Activated naive CD8-positive, alpha-beta T cell treated with anti-CD3 and anti-CD28 coated beads for 36 hours (primary cell): ENCODE results near the gene CENPT. TPM values are rescaled to one million over a fixed set of nuclear protein-coding genes. Genes with fewer than 3 reads are reported as not detected.
"Not testable (repeated sequence)": the region's sequence is repeated elsewhere in the genome, so short reads cannot be mapped to it uniquely, and the experiment has no call there.

Experiments used
- DNase-seq: peaks from one replicate; pipeline ENCODE4 v3.0.0; 2021
- H3K27ac Mint-ChIP-seq: one replicate; pipeline ENCODE4 v1.8.0; 2022; ENCODE audit warnings: mild to moderate bottlenecking, moderate library complexity, mixed read lengths
- H3K27me3 Mint-ChIP-seq: one replicate; pipeline ENCODE4 v1.8.0; 2022; ENCODE audit warnings: mild to moderate bottlenecking, mixed read lengths
- H3K36me3 Mint-ChIP-seq: one replicate; pipeline ENCODE4 v1.8.0; 2021; ENCODE audit warnings: mild to moderate bottlenecking, mixed read lengths
- H3K4me1 Mint-ChIP-seq: one replicate; pipeline ENCODE4 v1.8.0; 2021; ENCODE audit warnings: mixed read lengths
- H3K4me3 Mint-ChIP-seq: one replicate; pipeline ENCODE4 v1.8.0; 2022; ENCODE audit warnings: mild to moderate bottlenecking, moderate library complexity, mixed read lengths
- H3K9me3 Mint-ChIP-seq: one replicate; pipeline ENCODE4 v1.8.0; 2022; ENCODE audit warnings: mixed read lengths
- total RNA-seq, 2 experiments: library from RNA; stranded (reverse); gene quantifications; one replicate each; pipeline ENCODE4 v1.2.3, GENCODE V29; 2021

Gene CENPT
- total RNA-seq, 2 experiments from 2014 or later = 42.2 to 42.4 TPM

GRCh38 chr16:67864594-67864993 lies 17.1 kb upstream of the CENPT start:
- no peaks in the 10 kb centered on the region for H3K9me3 Mint-ChIP-seq
- no peaks in the 10 kb centered on the region for H3K36me3 Mint-ChIP-seq
- no peaks in the 10 kb centered on the region for H3K27me3 Mint-ChIP-seq
- no peak for DNase-seq
- H3K27ac Mint-ChIP-seq = no peak overlapping the region
- H3K4me3 Mint-ChIP-seq = no peak overlapping the region
- peaks cover 5% of the 10 kb centered on the region for H3K4me1 Mint-ChIP-seq

- not testable (repeated sequence) for H3K4me3 Mint-ChIP-seq, H3K27ac Mint-ChIP-seq, H3K36me3 Mint-ChIP-seq, H3K4me1 Mint-ChIP-seq, H3K9me3 Mint-ChIP-seq, H3K27me3 Mint-ChIP-seq, DNase-seq
These were observed 16.6 kb upstream of the CENPT start for GRCh38 chr16:67864044-67864443.

- DNase-seq = no peak
- Mint-ChIP-seq H3K27me3 (no peaks in the 10 kb centered on the region), H3K27ac (no peak overlapping the region), H3K4me3 (no peak overlapping the region), H3K36me3 (peaks cover 4% of the 10 kb centered on the region), H3K9me3 (no peaks in the 10 kb centered on the region), H3K4me1 (peaks cover 5% of the 10 kb centered on the region)
These were observed 15.4 kb upstream of the CENPT start for GRCh38 chr16:67862623-67863583.

GRCh38 chr16:67861877-67862276 lies 14.4 kb upstream of the CENPT start:
- Mint-ChIP-seq H3K27ac (no peak overlapping the region), H3K4me1 (peaks cover 10% of the 10 kb centered on the region), H3K36me3 (peaks cover 4% of the 10 kb centered on the region), H3K4me3 (no peak overlapping the region), H3K9me3 (no peaks in the 10 kb centered on the region), H3K27me3 (no peaks in the 10 kb centered on the region)
- no peak for DNase-seq

- DNase-seq = no peak
- peaks cover 4% of the 10 kb centered on the region for H3K36me3 Mint-ChIP-seq
- H3K27ac Mint-ChIP-seq = no peak overlapping the region
- peaks cover 15% of the 10 kb centered on the region for H3K4me1 Mint-ChIP-seq
- H3K9me3 Mint-ChIP-seq = no peaks in the 10 kb centered on the region
- no peak overlapping the region for H3K4me3 Mint-ChIP-seq
- H3K27me3 Mint-ChIP-seq = no peaks in the 10 kb centered on the region
These were observed 13.3 kb upstream of the CENPT start for GRCh38 chr16:67860589-67861398.

- peaks cover 18% of the 10 kb centered on the region for H3K4me1 Mint-ChIP-seq
- H3K9me3 Mint-ChIP-seq = no peaks in the 10 kb centered on the region
- peak overlapping the region; percentile 9 for H3K27ac Mint-ChIP-seq
- no peaks in the 10 kb centered on the region for H3K27me3 Mint-ChIP-seq
- DNase-seq = no peak
- H3K4me3 Mint-ChIP-seq = no peak overlapping the region
- peaks cover 4% of the 10 kb centered on the region for H3K36me3 Mint-ChIP-seq
These were observed 11.0 kb upstream of the CENPT start for GRCh38 chr16:67858500-67858899.

GRCh38 chr16:67857547-67858233 lies 10.2 kb upstream of the CENPT start:
- Mint-ChIP-seq H3K27ac (no peak overlapping the region), H3K4me3 (no peak overlapping the region)

GRCh38 chr16:67856927-67857546 lies 9.5 kb upstream of the CENPT start:
- H3K27me3 Mint-ChIP-seq = no peaks in the 10 kb centered on the region
- no peak for DNase-seq
- no peaks in the 10 kb centered on the region for H3K9me3 Mint-ChIP-seq
- H3K4me3 Mint-ChIP-seq = no peak overlapping the region
- no peak overlapping the region for H3K27ac Mint-ChIP-seq
- H3K4me1 Mint-ChIP-seq = peaks cover 18% of the 10 kb centered on the region
- H3K36me3 Mint-ChIP-seq = peaks cover 4% of the 10 kb centered on the region

More at GRCh38 chr16:67857547-67858233, 10.2 kb upstream of the CENPT start:
- Mint-ChIP-seq H3K36me3 (peaks cover 4% of the 10 kb centered on the region), H3K4me1 (peaks cover 18% of the 10 kb centered on the region), H3K9me3 (no peaks in the 10 kb centered on the region), H3K27me3 (no peaks in the 10 kb centered on the region)
- DNase-seq = no peak

- peaks cover 18% of the 10 kb centered on the region for H3K4me1 Mint-ChIP-seq
- H3K27me3 Mint-ChIP-seq = no peaks in the 10 kb centered on the region
- no peak overlapping the region for H3K4me3 Mint-ChIP-seq
- peaks cover 4% of the 10 kb centered on the region for H3K36me3 Mint-ChIP-seq
- no peaks in the 10 kb centered on the region for H3K9me3 Mint-ChIP-seq
- no peak overlapping the region for H3K27ac Mint-ChIP-seq
- DNase-seq = no peak
These were observed 8.3 kb upstream of the CENPT start for GRCh38 chr16:67855789-67856188.

- H3K36me3 Mint-ChIP-seq = peaks cover 9% of the 10 kb centered on the region
- DNase-seq = no peak
- H3K4me3 Mint-ChIP-seq = no peak overlapping the region
- no peaks in the 10 kb centered on the region for H3K27me3 Mint-ChIP-seq
- peaks cover 18% of the 10 kb centered on the region for H3K4me1 Mint-ChIP-seq
- H3K9me3 Mint-ChIP-seq = no peaks in the 10 kb centered on the region
- H3K27ac Mint-ChIP-seq = no peak overlapping the region
These were observed 6.2 kb upstream of the CENPT start for GRCh38 chr16:67853670-67854069.

- DNase-seq = no peak
- no peaks in the 10 kb centered on the region for H3K27me3 Mint-ChIP-seq
- peak overlapping the region; percentile 96 for H3K4me3 Mint-ChIP-seq
These were observed 625 bp upstream of the CENPT start for GRCh38 chr16:67848118-67848517.

GRCh38 chr16:67846320-67847063 lies 1.0 kb downstream of the CENPT start, which contains the start of gene NUTF2:
NUTF2 (plus strand) TSS chr16:67846933; CDS start chr16:67865131, 18,198 bp downstream.
- H3K4me1 Mint-ChIP-seq = peaks cover 37% of the 10 kb centered on the region
- peak within 1 kb of the TSS; percentile 88 for H3K27ac Mint-ChIP-seq
- DNase-seq = peak; percentile 97
- peaks cover 10% of the 10 kb centered on the region for H3K36me3 Mint-ChIP-seq
- no peaks in the 10 kb centered on the region for H3K27me3 Mint-ChIP-seq
- H3K9me3 Mint-ChIP-seq = no peaks in the 10 kb centered on the region
- H3K4me3 Mint-ChIP-seq = peak within 1 kb of the TSS; percentile 96

More at GRCh38 chr16:67848118-67848517, 625 bp upstream of the CENPT start:
- peaks cover 33% of the 10 kb centered on the region for H3K4me1 Mint-ChIP-seq
- H3K36me3 Mint-ChIP-seq = peaks cover 10% of the 10 kb centered on the region
- no peaks in the 10 kb centered on the region for H3K9me3 Mint-ChIP-seq
- H3K27ac Mint-ChIP-seq = peak overlapping the region; percentile 86

GRCh38 chr16:67846063-67846319 lies 1.5 kb downstream of the CENPT start:
- H3K4me3 Mint-ChIP-seq = peak overlapping the region; percentile 85
- H3K4me1 Mint-ChIP-seq = peaks cover 39% of the 10 kb centered on the region
- H3K36me3 Mint-ChIP-seq = peaks cover 10% of the 10 kb centered on the region
- H3K27me3 Mint-ChIP-seq = no peaks in the 10 kb centered on the region
- no peaks in the 10 kb centered on the region for H3K9me3 Mint-ChIP-seq
- no peak for DNase-seq
- H3K27ac Mint-ChIP-seq = peak overlapping the region; percentile 88
